Fibroblast of lung (primary cell): ENCODE results near the gene BMPR1A. TPM values are rescaled to one million over a fixed set of nuclear protein-coding genes. Genes with fewer than 3 reads are reported as not detected.

Experiments used
- DNase-seq, 2 donors: peaks; one replicate each; pipeline versions ENCODE4 v3.0.0 to v3.0.0-alpha.2; 2010; ENCODE audit warnings: low read depth in 2 of 2
- H2AFZ ChIP-seq: 2 replicates; pipeline ENCODE4 v1.5.1; 2012; ENCODE audit warnings: low read length, control low read depth, inconsistent platforms
- H3K27ac ChIP-seq: 2 replicates; pipeline ENCODE4 v1.5.1; 2011; ENCODE audit warnings: low read length, control low read depth; ENCODE audit not compliant: insufficient read depth
- H3K27me3 ChIP-seq: 2 replicates; pipeline ENCODE4 v1.5.1; 2011; ENCODE audit warnings: mild to moderate bottlenecking, low read length; ENCODE audit not compliant: control insufficient read depth, insufficient read depth
- H3K36me3 ChIP-seq: 2 replicates; pipeline ENCODE4 v1.5.1; 2011; ENCODE audit warnings: low read length; ENCODE audit not compliant: control insufficient read depth, insufficient read depth
- H3K4me1 ChIP-seq: 2 replicates; pipeline ENCODE4 v1.5.1; 2011; ENCODE audit warnings: low read length; ENCODE audit not compliant: control insufficient read depth, insufficient read depth; ENCODE audit errors: extremely low read depth
- H3K4me2 ChIP-seq: 2 replicates; pipeline ENCODE4 v1.5.1; 2011; ENCODE audit warnings: low read length, control low read depth; ENCODE audit not compliant: insufficient read depth; ENCODE audit errors: extremely low read depth
- H3K4me3 ChIP-seq, 4 experiments: fragments of 200-600 bp in 1 of 4; sonication (generic) in 1 of 4; replicated peaks in 1 of 4; 2 replicates each; pipeline ENCODE4 v1.5.1; 2011 to 2016; ENCODE audit warnings: low read length in 4 of 4, low read depth in 3 of 4, mild to moderate bottlenecking in 3 of 4, control low read depth in 2 of 4, inconsistent platforms in 1 of 4, mixed read lengths in 1 of 4; ENCODE audit not compliant: insufficient read depth in 1 of 4; ENCODE audit errors: control extremely low read depth in 1 of 4
- H3K79me2 ChIP-seq: 2 replicates; pipeline ENCODE4 v1.5.1; 2012; ENCODE audit warnings: mild to moderate bottlenecking, low read length, inconsistent platforms; ENCODE audit not compliant: control insufficient read depth, insufficient read depth
- H3K9ac ChIP-seq: 2 replicates; pipeline ENCODE4 v1.5.1; 2011; ENCODE audit warnings: mild to moderate bottlenecking, low read length, control low read depth; ENCODE audit not compliant: insufficient read depth
- H3K9me3 ChIP-seq: 2 replicates; pipeline ENCODE4 v1.5.1; 2012; ENCODE audit warnings: low read depth, low read length; ENCODE audit not compliant: control insufficient read depth, insufficient read depth
- H4K20me1 ChIP-seq: 2 replicates; pipeline ENCODE4 v1.5.1; 2011; ENCODE audit warnings: low read length; ENCODE audit not compliant: control insufficient read depth, insufficient read depth; ENCODE audit errors: extremely low read depth
- EZH2 ChIP-seq: IDR thresholded peaks from 2 replicates; pipeline ENCODE4 v1.5.1; 2012; ENCODE audit warnings: low read length, control low read depth, mild to moderate bottlenecking; ENCODE audit errors: missing control alignments
- polyA plus RNA-seq, 2 donors: library from polyadenylated mRNA; depleted of rRNA in 1 of 2; stranded (reverse) in 1 of 2; unstranded in 1 of 2; fragments of >200 nt; gene quantifications; 2 replicates each; pipeline ENCODE4 v1.2.1, GENCODE V29; 2011 to 2012; ENCODE audit warnings: missing spikeins in 1 of 2
- total RNA-seq: library from RNA; depleted of rRNA; stranded (reverse); fragments of >200 nt; gene quantifications from 2 replicates; pipeline ENCODE4 v1.2.1, GENCODE V29; 2014
- TF ChIP-seq, protein P1 (sequence below), 2 donors: IDR thresholded peaks in 1 of 2; conservative IDR thresholded peaks in 1 of 2; 1 replicate in 1 of 2; 2 replicates in 1 of 2; pipeline ENCODE4 v1.5.1; 2011 to 2012; ENCODE audit warnings: low read length in 2 of 2, control low read depth in 1 of 2, inconsistent platforms in 1 of 2, low read depth in 1 of 2, mild to moderate bottlenecking in 1 of 2

BMPR1A gene
- total and polyA plus RNA-seq, 2 donors (not counting 1 experiment from before 2014, with no cell fraction given): 52.8 to 61.8 TPM

DNA sequence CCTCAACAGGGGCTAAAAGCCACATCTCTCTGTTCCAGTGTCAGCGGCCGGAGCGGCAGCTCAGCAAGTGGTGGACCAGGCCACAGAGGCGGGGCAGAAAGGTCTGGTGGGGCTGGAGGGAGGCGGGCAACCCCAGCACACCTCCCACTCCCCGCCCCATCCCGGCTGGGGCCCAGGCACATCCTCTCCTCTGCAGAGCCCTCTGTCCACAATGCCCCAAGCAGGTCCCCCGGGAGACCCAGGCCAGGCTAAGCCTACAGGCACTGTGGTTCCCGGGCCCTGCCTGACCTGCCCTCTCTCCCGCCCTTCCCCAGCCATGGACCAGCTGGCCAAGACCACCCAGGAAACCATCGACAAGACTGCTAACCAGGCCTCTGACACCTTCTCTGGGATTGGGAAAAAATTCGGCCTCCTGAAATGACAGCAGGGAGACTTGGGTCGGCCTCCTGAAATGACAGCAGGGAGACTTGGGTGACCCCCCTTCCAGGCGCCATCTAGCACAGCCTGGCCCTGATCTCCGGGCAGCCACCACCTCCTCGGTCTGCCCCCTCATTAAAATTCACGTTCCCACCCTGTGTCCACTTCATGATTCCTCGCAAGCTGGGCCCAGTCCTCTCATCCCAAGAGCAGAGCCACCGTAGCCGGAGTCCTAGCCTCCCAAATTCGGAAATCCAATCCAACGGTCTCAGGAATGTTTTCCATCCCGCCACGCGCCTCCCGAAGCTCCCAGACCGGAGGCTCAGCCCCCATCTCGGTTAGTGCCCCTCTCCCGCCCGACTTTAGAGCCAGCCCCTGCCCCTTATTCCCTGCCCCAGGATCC is 214.0 kb downstream of the BMPR1A start:
- H4K20me1 ChIP-seq: no peaks in the 10 kb centered on the region
- H3K9ac ChIP-seq: peak overlapping the region; percentile 97
- peak; percentile 51 to 56 for DNase-seq
- H3K9me3 ChIP-seq: no peaks in the 10 kb centered on the region
- peak overlapping the region; percentile 58 to 74 (median 68) for H3K4me3 ChIP-seq
- no peak overlapping the region for H2AFZ ChIP-seq
- no peaks in the 10 kb centered on the region for H3K36me3 ChIP-seq
- H3K79me2 ChIP-seq: peaks cover 15% of the 10 kb centered on the region
- peak overlapping the region; percentile 99 for H3K27ac ChIP-seq
- TF ChIP-seq EZH2: no peak
- TF ChIP-seq, protein P1, sequence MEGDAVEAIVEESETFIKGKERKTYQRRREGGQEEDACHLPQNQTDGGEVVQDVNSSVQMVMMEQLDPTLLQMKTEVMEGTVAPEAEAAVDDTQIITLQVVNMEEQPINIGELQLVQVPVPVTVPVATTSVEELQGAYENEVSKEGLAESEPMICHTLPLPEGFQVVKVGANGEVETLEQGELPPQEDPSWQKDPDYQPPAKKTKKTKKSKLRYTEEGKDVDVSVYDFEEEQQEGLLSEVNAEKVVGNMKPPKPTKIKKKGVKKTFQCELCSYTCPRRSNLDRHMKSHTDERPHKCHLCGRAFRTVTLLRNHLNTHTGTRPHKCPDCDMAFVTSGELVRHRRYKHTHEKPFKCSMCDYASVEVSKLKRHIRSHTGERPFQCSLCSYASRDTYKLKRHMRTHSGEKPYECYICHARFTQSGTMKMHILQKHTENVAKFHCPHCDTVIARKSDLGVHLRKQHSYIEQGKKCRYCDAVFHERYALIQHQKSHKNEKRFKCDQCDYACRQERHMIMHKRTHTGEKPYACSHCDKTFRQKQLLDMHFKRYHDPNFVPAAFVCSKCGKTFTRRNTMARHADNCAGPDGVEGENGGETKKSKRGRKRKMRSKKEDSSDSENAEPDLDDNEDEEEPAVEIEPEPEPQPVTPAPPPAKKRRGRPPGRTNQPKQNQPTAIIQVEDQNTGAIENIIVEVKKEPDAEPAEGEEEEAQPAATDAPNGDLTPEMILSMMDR (conservative IDR thresholded peaks at IDR 0.05 in 1 of 2, IDR thresholded peaks at IDR 0.05 in 1 of 2; ENCODE audit: low read depth in 1 of 2, low read length in 2 of 2): no peak
- peaks cover 35% of the 10 kb centered on the region for H3K4me1 ChIP-seq
- H3K4me2 ChIP-seq: peak overlapping the region; percentile 68
- H3K27me3 ChIP-seq: no peaks in the 10 kb centered on the region

DNA sequence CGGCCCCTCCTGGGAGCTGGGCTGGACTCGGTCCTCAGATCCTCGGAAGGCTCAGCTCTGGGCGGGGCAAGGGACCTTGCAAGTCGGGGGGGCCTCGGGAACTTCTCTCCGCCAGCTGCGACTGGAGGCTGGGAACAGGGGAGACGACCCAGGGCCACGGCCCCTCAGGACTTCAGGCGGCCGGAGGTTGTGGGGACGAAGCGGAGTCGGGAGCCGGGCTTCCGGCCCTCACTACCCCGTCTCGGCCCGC is 214.5 kb downstream of the BMPR1A start:
- no peaks in the 10 kb centered on the region for H3K36me3 ChIP-seq
- H3K4me2 ChIP-seq: peak overlapping the region; percentile 68
- peaks cover 35% of the 10 kb centered on the region for H3K4me1 ChIP-seq
- peak overlapping the region; percentile 97 for H3K9ac ChIP-seq
- TF ChIP-seq, protein P1 (conservative IDR thresholded peaks at IDR 0.05 in 1 of 2, IDR thresholded peaks at IDR 0.05 in 1 of 2; ENCODE audit: low read depth in 1 of 2, low read length in 2 of 2): no peak
- no peak for TF ChIP-seq EZH2
- peaks cover 15% of the 10 kb centered on the region for H3K79me2 ChIP-seq
- no peaks in the 10 kb centered on the region for H3K9me3 ChIP-seq
- peak overlapping the region; percentile 58 to 74 (median 68) for H3K4me3 ChIP-seq
- H4K20me1 ChIP-seq: no peaks in the 10 kb centered on the region
- peak overlapping the region; percentile 99 for H3K27ac ChIP-seq
- no peak for DNase-seq
- no peaks in the 10 kb centered on the region for H3K27me3 ChIP-seq
- no peak overlapping the region for H2AFZ ChIP-seq

DNA sequence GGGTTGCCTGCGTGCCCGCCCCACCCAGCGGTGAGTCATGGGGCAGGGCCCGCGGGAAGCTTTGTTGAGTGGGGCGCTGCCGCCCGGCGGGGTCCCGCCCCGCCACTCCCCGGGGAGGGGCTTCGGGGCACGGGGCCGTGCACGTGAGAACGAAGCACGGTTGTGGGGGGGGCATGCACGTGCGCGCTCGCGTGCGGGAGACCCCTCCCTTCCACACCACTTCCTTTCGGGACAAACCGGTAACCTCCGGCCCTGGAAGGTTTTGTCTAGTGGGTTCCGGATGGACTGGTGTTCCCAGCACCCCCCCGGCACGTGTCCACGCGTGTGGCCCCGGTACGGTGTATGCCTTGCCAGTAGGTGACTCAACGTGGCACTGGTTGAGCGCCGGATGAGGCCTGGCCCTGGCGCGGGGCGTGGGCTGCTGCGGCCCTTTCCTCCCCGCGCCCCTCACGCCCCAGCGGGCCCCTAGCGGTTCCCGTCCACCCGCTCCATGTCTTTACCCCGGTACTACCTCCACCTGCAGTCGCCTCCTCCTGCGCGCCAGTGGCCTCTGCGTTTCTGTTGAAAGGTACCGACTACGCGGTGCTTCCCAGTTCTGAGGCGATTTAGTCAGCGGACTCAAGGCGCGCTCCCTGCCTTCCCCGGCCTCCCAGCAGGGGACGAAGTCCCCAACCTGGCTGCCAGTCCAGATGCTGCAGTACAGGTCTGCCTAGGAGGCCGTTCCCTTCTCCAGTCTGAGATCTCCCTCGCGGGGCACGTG is 215.0 kb downstream of the BMPR1A start:
- H3K36me3 ChIP-seq: no peaks in the 10 kb centered on the region
- H3K4me2 ChIP-seq: peak overlapping the region; percentile 68
- peak overlapping the region; percentile 99 for H3K27ac ChIP-seq
- H3K4me3 ChIP-seq: peak overlapping the region; percentile 19 to 74 (median 66)
- no peaks in the 10 kb centered on the region for H3K27me3 ChIP-seq
- H3K79me2 ChIP-seq: peaks cover 15% of the 10 kb centered on the region
- TF ChIP-seq, protein P1 (conservative IDR thresholded peaks at IDR 0.05 in 1 of 2, IDR thresholded peaks at IDR 0.05 in 1 of 2; ENCODE audit: low read depth in 1 of 2, low read length in 2 of 2): no peak
- TF ChIP-seq EZH2: no peak
- DNase-seq: peak; percentile 85 to 89
- no peaks in the 10 kb centered on the region for H4K20me1 ChIP-seq
- H3K4me1 ChIP-seq: peaks cover 34% of the 10 kb centered on the region
- H3K9me3 ChIP-seq: no peaks in the 10 kb centered on the region
- peak overlapping the region; percentile 97 for H3K9ac ChIP-seq
- no peak overlapping the region for H2AFZ ChIP-seq
